Loucy (cell line): Measurements from ENCODE around the gene SKI.

Source experiments
- EZH2phosphoT487 ChIP-seq: fragments of 200-600 bp; IDR thresholded peaks from 2 replicates; pipeline ENCODE4 v1.6.1; 2018; ENCODE audit warnings: antibody characterized with exemption, mild to moderate bottlenecking, moderate library complexity, borderline replicate concordance
- TF ChIP-seq, protein P1 (sequence below): fragments of 200-600 bp; sonication (generic); conservative IDR thresholded peaks from 2 replicates; pipeline ENCODE4 v1.5.1; 2014; ENCODE audit warnings: mild to moderate bottlenecking, antibody characterized with exemption, low read length

GRCh38 chr1:2179283-2180013 lies 48.7 kb upstream of the SKI start:
- TF ChIP-seq, protein P1, sequence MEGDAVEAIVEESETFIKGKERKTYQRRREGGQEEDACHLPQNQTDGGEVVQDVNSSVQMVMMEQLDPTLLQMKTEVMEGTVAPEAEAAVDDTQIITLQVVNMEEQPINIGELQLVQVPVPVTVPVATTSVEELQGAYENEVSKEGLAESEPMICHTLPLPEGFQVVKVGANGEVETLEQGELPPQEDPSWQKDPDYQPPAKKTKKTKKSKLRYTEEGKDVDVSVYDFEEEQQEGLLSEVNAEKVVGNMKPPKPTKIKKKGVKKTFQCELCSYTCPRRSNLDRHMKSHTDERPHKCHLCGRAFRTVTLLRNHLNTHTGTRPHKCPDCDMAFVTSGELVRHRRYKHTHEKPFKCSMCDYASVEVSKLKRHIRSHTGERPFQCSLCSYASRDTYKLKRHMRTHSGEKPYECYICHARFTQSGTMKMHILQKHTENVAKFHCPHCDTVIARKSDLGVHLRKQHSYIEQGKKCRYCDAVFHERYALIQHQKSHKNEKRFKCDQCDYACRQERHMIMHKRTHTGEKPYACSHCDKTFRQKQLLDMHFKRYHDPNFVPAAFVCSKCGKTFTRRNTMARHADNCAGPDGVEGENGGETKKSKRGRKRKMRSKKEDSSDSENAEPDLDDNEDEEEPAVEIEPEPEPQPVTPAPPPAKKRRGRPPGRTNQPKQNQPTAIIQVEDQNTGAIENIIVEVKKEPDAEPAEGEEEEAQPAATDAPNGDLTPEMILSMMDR = no peak
- TF ChIP-seq EZH2phosphoT487 = no peak
